GM10847 (cell line): ENCODE results near the gene HSD17B3.

Experiments
- POLR2A ChIP-seq: IDR thresholded peaks from 2 replicates; pipeline ENCODE4 v1.6.1; 2011; ENCODE audit not compliant: insufficient read length; ENCODE audit errors: extremely low read depth

HSD17B3 gene

GRCh38 chr9:96302021-96302420, at the start of gene HSD17B3:
Gene HSD17B3, minus strand, starts transcription at chr9:96302176. Its CDS starts 72 bp downstream, at chr9:96302104.
- TF ChIP-seq POLR2A: no peak

- TF ChIP-seq POLR2A: no peak
Observed at GRCh38 chr9:96350866-96351265, 48.9 kb upstream of the HSD17B3 start.

GRCh38 chr9:96348261-96348660, 46.3 kb upstream of the HSD17B3 start:
- TF ChIP-seq POLR2A: no peak

- TF ChIP-seq POLR2A: no peak
Observed at GRCh38 chr9:96345551-96345950, 43.6 kb upstream of the HSD17B3 start.

- TF ChIP-seq POLR2A: no peak
Observed at GRCh38 chr9:96344458-96345180, 42.6 kb upstream of the HSD17B3 start.

- no peak for TF ChIP-seq POLR2A
Observed at GRCh38 chr9:96343515-96344360, 41.8 kb upstream of the HSD17B3 start.

GRCh38 chr9:96342571-96343245, 40.7 kb upstream of the HSD17B3 start:
- TF ChIP-seq POLR2A: no peak

- TF ChIP-seq POLR2A: no peak
Observed at GRCh38 chr9:96340707-96341106, 38.7 kb upstream of the HSD17B3 start.

- no peak for TF ChIP-seq POLR2A
Observed at GRCh38 chr9:96338299-96338698, 36.3 kb upstream of the HSD17B3 start.

- no peak for TF ChIP-seq POLR2A
Observed at GRCh38 chr9:96333958-96334357, 32.0 kb upstream of the HSD17B3 start.

GRCh38 chr9:96331236-96331947, 29.4 kb upstream of the HSD17B3 start:
- no peak for TF ChIP-seq POLR2A

GRCh38 chr9:96327694-96328352, 25.8 kb upstream of the HSD17B3 start:
- TF ChIP-seq POLR2A: no peak

GRCh38 chr9:96323169-96323568, 21.2 kb upstream of the HSD17B3 start:
- TF ChIP-seq POLR2A: no peak

GRCh38 chr9:96321515-96321914, 19.5 kb upstream of the HSD17B3 start:
- no peak for TF ChIP-seq POLR2A
